Mesothelial cell of epicardium (in vitro differentiated cells): ENCODE data around the gene CFTR. TPM values are rescaled to one million over a fixed set of nuclear protein-coding genes. Genes with fewer than 3 reads are reported as not detected.
"Not testable (repeated sequence)": the region's sequence is repeated elsewhere in the genome, so short reads cannot be mapped to it uniquely, and the experiment has no call there.

ENCODE experiments used
- DNase-seq, 2 experiments: peaks; one replicate each; pipeline ENCODE4 v3.0.0; 2021; ENCODE audit warnings: low spot score in 2 of 2; ENCODE audit not compliant: unreplicated experiment in 2 of 2
- H3K27ac Mint-ChIP-seq: 2 replicates; pipeline ENCODE4 v1.8.0; 2021; ENCODE audit warnings: mixed read lengths
- H3K27me3 Mint-ChIP-seq: 2 replicates; pipeline ENCODE4 v1.8.0; 2021; ENCODE audit warnings: low read depth, mixed read lengths
- H3K36me3 Mint-ChIP-seq: 2 replicates; pipeline ENCODE4 v1.8.0; 2021; ENCODE audit warnings: mixed read lengths
- H3K4me1 Mint-ChIP-seq: 2 replicates; pipeline ENCODE4 v1.8.0; 2021; ENCODE audit warnings: mixed read lengths
- H3K4me3 Mint-ChIP-seq: 2 replicates; pipeline ENCODE4 v1.8.0; 2021; ENCODE audit warnings: mild to moderate bottlenecking, moderate library complexity, mixed read lengths
- H3K9me3 Mint-ChIP-seq: 2 replicates; pipeline ENCODE4 v1.8.0; 2021; ENCODE audit warnings: mixed read lengths
- CTCF ChIP-seq: fragments of 200-600 bp; sonication (generic); IDR thresholded peaks from one replicate; pipeline ENCODE4 v1.5.0; 2021; ENCODE audit warnings: antibody characterized with exemption; ENCODE audit not compliant: unreplicated experiment
- total RNA-seq: library from RNA; stranded (reverse); gene quantifications from 3 replicates; pipeline ENCODE4 v1.2.1, GENCODE V29; 2021

Gene CFTR
- total RNA-seq, 1 donor from 2014 or later: 2.7 TPM

- Mint-ChIP-seq H3K4me1 (no peaks in the 10 kb centered on the region), H3K27me3 (no peaks in the 10 kb centered on the region), H3K4me3 (no peak overlapping the region)
These were observed 218.2 kb downstream of the CFTR start for GRCh38 chr7:117698018-117698417.

GRCh38 chr7:117704063-117704462 is 224.2 kb downstream of the CFTR start:
- H3K36me3 Mint-ChIP-seq: peaks cover 2% of the 10 kb centered on the region

More at GRCh38 chr7:117698018-117698417, 218.2 kb downstream of the CFTR start:
- H3K27ac Mint-ChIP-seq: no peak overlapping the region
- peaks cover 5% of the 10 kb centered on the region for H3K9me3 Mint-ChIP-seq
- H3K36me3 Mint-ChIP-seq: no peaks in the 10 kb centered on the region
- no peak for DNase-seq
- TF ChIP-seq CTCF: no peak

GRCh38 chr7:117705630-117706029 is 225.8 kb downstream of the CFTR start:
- Mint-ChIP-seq H3K27me3 (no peaks in the 10 kb centered on the region), H3K9me3 (peaks cover 3% of the 10 kb centered on the region), H3K36me3 (peaks cover 2% of the 10 kb centered on the region)

More at GRCh38 chr7:117704063-117704462, 224.2 kb downstream of the CFTR start:
- H3K4me3 Mint-ChIP-seq: no peak overlapping the region
- no peaks in the 10 kb centered on the region for H3K27me3 Mint-ChIP-seq
- no peak for DNase-seq
- H3K27ac Mint-ChIP-seq: no peak overlapping the region
- H3K9me3 Mint-ChIP-seq: peaks cover 3% of the 10 kb centered on the region
- no peaks in the 10 kb centered on the region for H3K4me1 Mint-ChIP-seq
- TF ChIP-seq CTCF: no peak

GRCh38 chr7:117706210-117706609 is 226.4 kb downstream of the CFTR start:
- DNase-seq: no peak
- Mint-ChIP-seq H3K27me3 (no peaks in the 10 kb centered on the region), H3K9me3 (peaks cover 3% of the 10 kb centered on the region), H3K4me3 (no peak overlapping the region), H3K4me1 (no peaks in the 10 kb centered on the region), H3K27ac (no peak overlapping the region), H3K36me3 (peaks cover 2% of the 10 kb centered on the region)
- no peak for TF ChIP-seq CTCF

More at GRCh38 chr7:117705630-117706029, 225.8 kb downstream of the CFTR start:
- H3K27ac Mint-ChIP-seq: no peak overlapping the region
- no peaks in the 10 kb centered on the region for H3K4me1 Mint-ChIP-seq
- DNase-seq: no peak
- H3K4me3 Mint-ChIP-seq: no peak overlapping the region
- no peak for TF ChIP-seq CTCF

GRCh38 chr7:117707080-117707479 is 227.3 kb downstream of the CFTR start:
- Mint-ChIP-seq H3K27me3 (no peaks in the 10 kb centered on the region), H3K4me1 (no peaks in the 10 kb centered on the region), H3K4me3 (no peak overlapping the region), H3K27ac (no peak overlapping the region), H3K9me3 (peaks cover 3% of the 10 kb centered on the region), H3K36me3 (peaks cover 2% of the 10 kb centered on the region)
- no peak for DNase-seq
- no peak for TF ChIP-seq CTCF

GRCh38 chr7:117708173-117708572 is 228.3 kb downstream of the CFTR start:
- not testable (repeated sequence) for H3K27ac Mint-ChIP-seq

More at GRCh38 chr7:117708173-117708572, 228.3 kb downstream of the CFTR start:
- not testable (repeated sequence) for H3K36me3 Mint-ChIP-seq, H3K4me1 Mint-ChIP-seq, H3K27me3 Mint-ChIP-seq, H3K9me3 Mint-ChIP-seq, H3K4me3 Mint-ChIP-seq, DNase-seq
